CD8-positive, alpha-beta memory T cell (primary cell): Measurements from ENCODE around the gene LRRC72. TPM values are rescaled to one million over a fixed set of nuclear protein-coding genes. Genes with fewer than 3 reads are reported as not detected.
"Not testable (repeated sequence)": the region's sequence is repeated elsewhere in the genome, so short reads cannot be mapped to it uniquely, and the experiment has no call there.

ENCODE experiments used
- CTCF ChIA-PET: fragments of 350-600 bp; sonication (Branson Sonifier 250); formaldehyde crosslinking; loops from one replicate; lab custom pipeline; 2021; ENCODE audit warnings: antibody characterized with exemption; lab: Charles Lee
- POLR2A ChIA-PET: fragments of 350-600 bp; sonication (Branson Sonifier 250); formaldehyde crosslinking; loops from one replicate; lab custom pipeline; 2021; ENCODE audit warnings: antibody characterized with exemption; lab: Charles Lee
- DNase-seq, 5 donors: peaks; one replicate each; pipeline versions ENCODE4 v3.0.0 to v3.0.0-alpha.2; 2020 to 2022; ENCODE audit warnings: mixed read lengths in 1 of 5
- H3K27ac ChIP-seq: one replicate; pipeline ENCODE4 v1.7.0; 2013; ENCODE audit warnings: low read depth, mild to moderate bottlenecking, low read length, moderate library complexity
- H3K27me3 ChIP-seq: 2 replicates; pipeline ENCODE4 v1.7.0; 2013; ENCODE audit warnings: low read length, mild to moderate bottlenecking; ENCODE audit not compliant: insufficient read depth, poor library complexity, severe bottlenecking
- H3K36me3 ChIP-seq: 2 replicates; pipeline ENCODE4 v1.7.0; 2013; ENCODE audit warnings: mild to moderate bottlenecking, low read length, moderate library complexity; ENCODE audit not compliant: insufficient read depth
- H3K4me1 ChIP-seq: 2 replicates; pipeline ENCODE4 v1.7.0; 2013; ENCODE audit warnings: mild to moderate bottlenecking, low read length, moderate library complexity; ENCODE audit not compliant: insufficient read depth
- H3K4me3 ChIP-seq: 2 replicates; pipeline ENCODE4 v1.7.0; 2013; ENCODE audit warnings: mild to moderate bottlenecking, low read length
- H3K9me3 ChIP-seq: 2 replicates; pipeline ENCODE4 v1.7.0; 2013; ENCODE audit warnings: mild to moderate bottlenecking, low read length
- H3K27ac Mint-ChIP-seq, 8 donors: one replicate each; pipeline ENCODE4 v1.8.0; 2020 to 2021; ENCODE audit warnings: mixed read lengths in 8 of 8, mild to moderate bottlenecking in 6 of 8, inconsistent platforms in 3 of 8, moderate library complexity in 3 of 8
- H3K27me3 Mint-ChIP-seq, 2 donors: one replicate each; pipeline ENCODE4 v1.8.0; 2020 to 2021; ENCODE audit warnings: mixed read lengths in 2 of 2, mild to moderate bottlenecking in 1 of 2, moderate library complexity in 1 of 2
- H3K36me3 Mint-ChIP-seq, 3 donors: one replicate each; pipeline ENCODE4 v1.8.0; 2020 to 2021; ENCODE audit warnings: mixed read lengths in 3 of 3, inconsistent platforms in 1 of 3, mild to moderate bottlenecking in 1 of 3
- H3K4me1 Mint-ChIP-seq, 3 donors: one replicate each; pipeline ENCODE4 v1.8.0; 2020 to 2021; ENCODE audit warnings: mixed read lengths in 3 of 3, inconsistent platforms in 1 of 3, mild to moderate bottlenecking in 1 of 3
- H3K4me3 Mint-ChIP-seq, 7 donors: one replicate each; pipeline ENCODE4 v1.8.0; 2020 to 2021; ENCODE audit warnings: mixed read lengths in 7 of 7, mild to moderate bottlenecking in 6 of 7, moderate library complexity in 4 of 7, inconsistent platforms in 2 of 7
- H3K9me3 Mint-ChIP-seq, 5 donors: one replicate each; pipeline ENCODE4 v1.8.0; 2020 to 2022; ENCODE audit warnings: mixed read lengths in 5 of 5, mild to moderate bottlenecking in 3 of 5, moderate library complexity in 2 of 5, inconsistent platforms in 1 of 5
- polyA plus RNA-seq: library from polyadenylated mRNA; unstranded; fragments of 300-500 nt; fragmentation: Illumina TruSeq; gene quantifications from one replicate; pipeline ENCODE4 v1.2.3, GENCODE V29; 2021
- total RNA-seq, 2 experiments: library from RNA; stranded (reverse); gene quantifications; one replicate each; pipeline ENCODE4 v1.2.3, GENCODE V29; 2021

Gene LRRC72
- total and polyA plus RNA-seq, 3 experiments from 2014 or later = not detected

- Histone ChIP-seq H3K27ac (no peak overlapping the region), H3K36me3 (no peaks in the 10 kb centered on the region), H3K4me3 (no peak overlapping the region), H3K9me3 (no peaks in the 10 kb centered on the region), H3K4me1 (no peaks in the 10 kb centered on the region), H3K27me3 (no peaks in the 10 kb centered on the region)
- Mint-ChIP-seq H3K36me3 (no peaks in the 10 kb centered on the region), H3K4me1 (no peaks in the 10 kb centered on the region), H3K27ac (no peak overlapping the region), H3K27me3 (no peaks in the 10 kb centered on the region), H3K9me3 (no peaks in the 10 kb centered on the region), H3K4me3 (no peak overlapping the region)
- no peak for DNase-seq
- ChIA-PET CTCF (no interaction called here), POLR2A (no interaction called here)
Measured at GRCh38 chr7:16532272-16532671, 5.6 kb downstream of the LRRC72 start.

- peaks cover 0 to 2% of the 10 kb centered on the region in 2 donors for H3K27me3 Mint-ChIP-seq
- no peak for DNase-seq
- no peaks in the 10 kb centered on the region for H3K4me1 Mint-ChIP-seq
- Histone ChIP-seq H3K27me3 (no peaks in the 10 kb centered on the region), H3K4me1 (no peaks in the 10 kb centered on the region), H3K27ac (no peak overlapping the region), H3K36me3 (no peaks in the 10 kb centered on the region), H3K9me3 (no peaks in the 10 kb centered on the region), H3K4me3 (no peak overlapping the region)
- no peaks in the 10 kb centered on the region for H3K9me3 Mint-ChIP-seq
- ChIA-PET POLR2A (no interaction called here), CTCF (no interaction called here)
- no peak overlapping the region for H3K27ac Mint-ChIP-seq
- H3K4me3 Mint-ChIP-seq = no peak overlapping the region
- no peaks in the 10 kb centered on the region for H3K36me3 Mint-ChIP-seq
Measured at GRCh38 chr7:16535500-16535899, 8.9 kb downstream of the LRRC72 start.

GRCh38 chr7:16540559-16540958, 13.9 kb downstream of the LRRC72 start:
- H3K27me3 ChIP-seq, H3K4me3 Mint-ChIP-seq, CTCF ChIA-PET, H3K36me3 Mint-ChIP-seq, H3K9me3 ChIP-seq, H3K36me3 ChIP-seq, H3K27me3 Mint-ChIP-seq, H3K4me1 ChIP-seq, H3K27ac ChIP-seq, POLR2A ChIA-PET, H3K4me3 ChIP-seq, DNase-seq, H3K9me3 Mint-ChIP-seq, H3K4me1 Mint-ChIP-seq, H3K27ac Mint-ChIP-seq: not testable (repeated sequence)

DNA sequence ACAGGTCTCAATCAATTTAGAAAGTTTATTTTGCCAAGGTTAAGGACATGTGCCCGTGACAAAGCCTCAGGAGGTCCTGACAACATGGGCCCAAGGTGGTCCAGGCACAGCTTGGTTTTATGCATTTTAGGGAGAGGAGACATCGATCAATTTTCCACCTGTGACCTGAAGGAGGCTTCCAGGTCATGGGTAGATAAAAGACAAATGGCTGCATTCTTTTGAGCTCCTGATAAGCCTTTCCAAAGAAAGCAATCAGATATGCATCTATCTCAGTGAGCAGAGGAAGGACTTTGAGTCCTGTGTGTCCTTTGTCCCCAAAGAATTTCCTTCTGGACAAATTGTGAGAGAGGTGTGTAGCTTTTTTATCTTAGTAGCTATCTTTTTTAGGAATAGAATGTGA, 15.8 kb downstream of the LRRC72 start:
- DNase-seq = no peak
- Histone ChIP-seq H3K27me3 (no peaks in the 10 kb centered on the region), H3K36me3 (no peaks in the 10 kb centered on the region), H3K4me1 (no peaks in the 10 kb centered on the region), H3K27ac (no peak overlapping the region), H3K9me3 (no peaks in the 10 kb centered on the region), H3K4me3 (no peak overlapping the region)
- H3K27me3 Mint-ChIP-seq = peaks cover 0 to 2% of the 10 kb centered on the region in 2 donors
- ChIA-PET POLR2A (no interaction called here), CTCF (no interaction called here)
- H3K27ac Mint-ChIP-seq = no peak overlapping the region
- no peaks in the 10 kb centered on the region for H3K36me3 Mint-ChIP-seq
- no peaks in the 10 kb centered on the region for H3K9me3 Mint-ChIP-seq
- H3K4me1 Mint-ChIP-seq = no peaks in the 10 kb centered on the region
- H3K4me3 Mint-ChIP-seq = no peak overlapping the region

GRCh38 chr7:16543456-16543855, 16.8 kb downstream of the LRRC72 start:
- Mint-ChIP-seq H3K27ac (no peak overlapping the region), H3K9me3 (no peaks in the 10 kb centered on the region)

DNA sequence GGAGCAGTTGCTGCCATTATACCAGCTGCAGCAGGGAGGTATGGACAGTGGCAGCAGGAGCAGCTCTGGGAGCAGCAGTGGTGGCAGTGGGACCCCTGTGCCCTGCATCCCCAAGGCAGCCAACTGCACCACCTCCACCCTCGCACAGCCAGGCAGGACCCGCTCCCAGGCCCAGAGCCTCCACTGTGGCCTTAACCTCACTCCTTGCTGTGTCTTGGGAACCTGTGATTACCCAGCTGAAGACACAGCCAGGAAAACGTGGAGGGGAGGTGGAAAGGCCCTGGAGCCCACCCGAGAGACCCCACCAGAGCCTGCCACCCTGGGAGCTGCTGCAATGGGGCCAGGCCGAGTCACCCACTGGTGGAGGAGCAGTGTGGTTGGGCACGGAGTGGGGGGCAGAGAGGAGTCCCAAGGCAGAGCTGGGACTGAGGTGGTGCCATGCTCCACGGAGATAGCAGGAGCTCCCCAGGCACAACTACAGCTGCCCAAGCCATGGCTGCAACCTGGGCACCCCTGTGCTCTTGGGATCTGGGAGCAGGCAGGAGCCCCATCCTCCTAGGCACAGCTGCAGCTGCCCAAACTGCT, 20.4 kb downstream of the LRRC72 start:
- Mint-ChIP-seq H3K36me3 (no peaks in the 10 kb centered on the region), H3K4me1 (no peaks in the 10 kb centered on the region), H3K27ac (no peak overlapping the region), H3K9me3 (no peaks in the 10 kb centered on the region), H3K4me3 (no peak overlapping the region), H3K27me3 (no peaks in the 10 kb centered on the region)
- no peak overlapping the region for H3K27ac ChIP-seq
- no peak for DNase-seq
- no peaks in the 10 kb centered on the region for H3K27me3 ChIP-seq
- H3K9me3 ChIP-seq = no peaks in the 10 kb centered on the region
- H3K36me3 ChIP-seq = no peaks in the 10 kb centered on the region
- CTCF ChIA-PET = interaction anchor here (1.2 kb wide), 1 partner anchor 18 kb away, joined by 5 read pairs; no protein-coding TSS in a partner anchor
- H3K4me1 ChIP-seq = no peaks in the 10 kb centered on the region
- no peak overlapping the region for H3K4me3 ChIP-seq
- POLR2A ChIA-PET = no interaction called here

More at GRCh38 chr7:16543456-16543855, 16.8 kb downstream of the LRRC72 start:
- Mint-ChIP-seq H3K4me3 (no peak overlapping the region), H3K36me3 (no peaks in the 10 kb centered on the region), H3K4me1 (no peaks in the 10 kb centered on the region), H3K27me3 (peaks cover 0 to 2% of the 10 kb centered on the region in 2 donors)
- no peak for DNase-seq
- POLR2A ChIA-PET = no interaction called here
- Histone ChIP-seq H3K36me3 (no peaks in the 10 kb centered on the region), H3K9me3 (no peaks in the 10 kb centered on the region), H3K4me3 (no peak overlapping the region), H3K27ac (no peak overlapping the region), H3K27me3 (no peaks in the 10 kb centered on the region), H3K4me1 (no peaks in the 10 kb centered on the region)
- CTCF ChIA-PET = no interaction called here

- Histone ChIP-seq H3K27me3 (no peaks in the 10 kb centered on the region), H3K9me3 (no peaks in the 10 kb centered on the region), H3K27ac (no peak overlapping the region), H3K36me3 (no peaks in the 10 kb centered on the region), H3K4me1 (no peaks in the 10 kb centered on the region), H3K4me3 (no peak overlapping the region)
- ChIA-PET CTCF (interaction anchor here (0.9 kb wide), 1 partner anchor 16 kb away, joined by 3 read pairs; no protein-coding TSS in a partner anchor), POLR2A (no interaction called here)
- Mint-ChIP-seq H3K4me3 (no peak overlapping the region), H3K4me1 (no peaks in the 10 kb centered on the region), H3K36me3 (no peaks in the 10 kb centered on the region), H3K27me3 (peaks cover 0 to 5% of the 10 kb centered on the region in 2 donors), H3K9me3 (no peaks in the 10 kb centered on the region), H3K27ac (no peak overlapping the region)
- DNase-seq = no peak
Measured at GRCh38 chr7:16548428-16548827, 21.8 kb downstream of the LRRC72 start.

DNA sequence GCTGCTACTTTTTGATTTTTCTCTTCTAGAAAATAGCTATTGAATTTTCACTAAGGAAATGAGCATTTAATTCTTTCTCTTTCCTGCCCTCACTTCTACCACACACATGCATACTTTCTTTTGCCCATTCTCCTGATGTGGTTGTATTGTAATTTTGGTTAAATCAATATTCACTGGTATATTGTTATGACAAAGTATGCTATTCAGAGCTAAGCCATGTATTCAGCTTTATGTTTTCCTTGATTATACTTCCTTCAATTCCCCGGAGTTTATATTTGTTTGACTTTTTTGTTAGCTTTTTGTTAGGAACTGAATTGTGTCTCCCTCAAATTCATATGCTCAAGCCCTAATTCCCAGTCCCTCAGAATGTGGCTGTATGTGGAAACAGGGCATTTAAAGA, 24.0 kb downstream of the LRRC72 start:
- no peaks in the 10 kb centered on the region for H3K36me3 ChIP-seq
- no peak overlapping the region for H3K4me3 Mint-ChIP-seq
- H3K9me3 Mint-ChIP-seq = no peaks in the 10 kb centered on the region
- ChIA-PET POLR2A (no interaction called here), CTCF (interaction anchor here (1.0 kb wide), 1 partner anchor 118 kb away, joined by 4 read pairs; no protein-coding TSS in a partner anchor)
- H3K27ac Mint-ChIP-seq = no peak overlapping the region
- H3K27me3 Mint-ChIP-seq = peaks cover 3 to 7% of the 10 kb centered on the region in 2 donors
- no peak for DNase-seq
- no peaks in the 10 kb centered on the region for H3K4me1 ChIP-seq
- H3K36me3 Mint-ChIP-seq = no peaks in the 10 kb centered on the region
- no peaks in the 10 kb centered on the region for H3K27me3 ChIP-seq
- H3K4me3 ChIP-seq = no peak overlapping the region
- H3K27ac ChIP-seq = no peak overlapping the region
- no peaks in the 10 kb centered on the region for H3K9me3 ChIP-seq
- no peaks in the 10 kb centered on the region for H3K4me1 Mint-ChIP-seq
